GM12878 (cell line): ENCODE measurements around the gene AKAP13. TPM values are rescaled to one million over a fixed set of nuclear protein-coding genes. Genes with fewer than 3 reads are reported as not detected.

Source experiments
- ATAC-seq: fragments of 200-7000 bp; cut with Tn5 transposase; 3 replicates; pipeline ENCODE4 v1.9.1; 2020; ENCODE audit warnings: mild to moderate bottlenecking, moderate library complexity
- BruUV-seq: library from RNA; stranded (reverse); fragments of 400-500 nt; replicated peaks from 2 replicates; lab custom pipeline; 2021; lab: Mats Ljungman, UMichigan
- CTCF ChIA-PET: fragments of 300-600 bp; sonication (Branson Sonifier 250); formaldehyde crosslinking; extraction: SDS; loops from one replicate; lab custom pipeline; 2021; ENCODE audit warnings: inconsistent platforms; lab: Yijun Ruan, JAX
- POLR2A ChIA-PET: fragments of 350-600 bp; formaldehyde crosslinking; extraction: SDS; loops from one replicate; lab custom pipeline; 2021; ENCODE audit warnings: inconsistent platforms; lab: Charles Lee
- RAD21 ChIA-PET: fragments of 300-600 bp; sonication (Branson Sonifier 250); formaldehyde crosslinking; loops from one replicate; lab custom pipeline; 2023; ENCODE audit warnings: antibody characterized with exemption; ENCODE audit not compliant: unreplicated experiment; lab: Charles Lee
- SMC1A ChIA-PET: fragments of 300-600 bp; sonication (Branson Sonifier 250); formaldehyde crosslinking; loops from one replicate; lab custom pipeline; 2023; ENCODE audit not compliant: unreplicated experiment, uncharacterized antibody; lab: Charles Lee
- DNase-seq: peaks from one replicate; pipeline ENCODE4 v3.0.0-alpha.2; 2011; ENCODE audit warnings: low read depth, low spot score
- FAIRE-seq: peaks from 3 replicates; lab custom pipeline; 2011; peaks lifted over from hg19 to GRCh38; lab: Jason Lieb, UNC
- H2AFZ ChIP-seq: 2 replicates; pipeline ENCODE4 v1.6.0; 2011; ENCODE audit warnings: low read depth, low read length, control low read depth; ENCODE audit not compliant: control insufficient read depth
- H3K27ac ChIP-seq: 2 replicates; pipeline ENCODE4 v1.5.1; 2011; ENCODE audit warnings: control low read depth; ENCODE audit not compliant: control insufficient read depth, insufficient read depth
- H3K27me3 ChIP-seq, 2 experiments: replicated peaks in 1 of 2; 2 replicates each; pipeline versions ENCODE4 v1.6.0 to v1.6.1; 2011; ENCODE audit warnings: low read length in 1 of 2; ENCODE audit not compliant: control insufficient read depth in 2 of 2, insufficient read depth in 2 of 2
- H3K36me3 ChIP-seq, 2 experiments: 2 replicates each; pipeline ENCODE4 v1.5.1; 2011; ENCODE audit warnings: low read length in 1 of 2; ENCODE audit not compliant: control insufficient read depth in 2 of 2, insufficient read depth in 2 of 2
- H3K4me1 ChIP-seq: 2 replicates; pipeline ENCODE4 v1.6.1; 2011; ENCODE audit warnings: mild to moderate bottlenecking, low read length, moderate library complexity, mixed read lengths; ENCODE audit not compliant: control insufficient read depth, insufficient read depth
- H3K4me2 ChIP-seq: 2 replicates; pipeline ENCODE4 v1.6.0; 2011; ENCODE audit warnings: control low read depth; ENCODE audit not compliant: control insufficient read depth, insufficient read depth
- H3K4me3 ChIP-seq: fragments of 200-600 bp; sonication (generic); 2 replicates; pipeline ENCODE4 v1.5.1; 2016
- H3K79me2 ChIP-seq: 2 replicates; pipeline ENCODE4 v1.6.0; 2011; ENCODE audit warnings: low read length; ENCODE audit not compliant: control insufficient read depth, insufficient read depth
- H3K9ac ChIP-seq: 2 replicates; pipeline ENCODE4 v1.8.0; 2011; ENCODE audit warnings: low read length, control low read depth, mixed read lengths; ENCODE audit not compliant: control insufficient read depth, insufficient read depth
- H3K9me3 ChIP-seq: replicated peaks from 3 replicates; pipeline ENCODE4 v1.5.1; 2011; ENCODE audit warnings: mild to moderate bottlenecking, low read length; ENCODE audit not compliant: control insufficient read depth, insufficient read depth
- H4K20me1 ChIP-seq: 2 replicates; pipeline ENCODE4 v1.6.0; 2011; ENCODE audit not compliant: control insufficient read depth, insufficient read depth
- ATF2 ChIP-seq: IDR thresholded peaks from 2 replicates; pipeline ENCODE4 v1.6.1; 2012; ENCODE audit warnings: low read length, inconsistent platforms
- CBX5 ChIP-seq: sonication (generic); IDR thresholded peaks from 2 replicates; pipeline ENCODE4 v1.6.1; 2016; ENCODE audit warnings: low read depth, moderate library complexity, mild to moderate bottlenecking, inconsistent platforms
- CEBPZ ChIP-seq: fragments of 150-350 bp; IDR thresholded peaks from 2 replicates; pipeline ENCODE4 v1.6.1; 2016; ENCODE audit warnings: low read depth, low read length
- FOXM1 ChIP-seq: IDR thresholded peaks from 2 replicates; pipeline ENCODE4 v1.6.1; 2012; ENCODE audit warnings: low read depth, mild to moderate bottlenecking, inconsistent platforms, low read length, moderate library complexity
- HSF1 ChIP-seq: fragments of 150-350 bp; IDR thresholded peaks from 2 replicates; pipeline ENCODE4 v1.6.1; 2014; ENCODE audit warnings: mild to moderate bottlenecking, low read depth, low read length
- JUND ChIP-seq: IDR thresholded peaks from 2 replicates; pipeline ENCODE4 v1.6.1; 2012; ENCODE audit warnings: low read depth, mild to moderate bottlenecking, low read length, improper control_type of control experiment, moderate library complexity
- KLF5 ChIP-seq: fragments of 450-650 bp; IDR thresholded peaks from 2 replicates; pipeline ENCODE4 v1.6.1; 2014; ENCODE audit warnings: mild to moderate bottlenecking; ENCODE audit not compliant: partially characterized antibody
- MYC ChIP-seq: IDR thresholded peaks from 2 replicates; pipeline ENCODE4 v1.6.1; 2011; ENCODE audit warnings: mild to moderate bottlenecking, low read length, moderate library complexity, inconsistent platforms; ENCODE audit not compliant: insufficient read depth, insufficient replicate concordance, insufficient read length, severe bottlenecking
- NBN ChIP-seq: fragments of 450-650 bp; IDR thresholded peaks from 2 replicates; pipeline ENCODE4 v1.6.1; 2016
- POLR2A ChIP-seq: IDR thresholded peaks from 2 replicates; pipeline ENCODE4 v1.6.1; 2011; ENCODE audit warnings: low read depth, mild to moderate bottlenecking, low read length
- RFX5 ChIP-seq: IDR thresholded peaks from 2 replicates; pipeline ENCODE4 v1.6.1; 2011; ENCODE audit warnings: low read depth, low read length, improper control_type of control experiment
- SIN3A ChIP-seq: IDR thresholded peaks from 2 replicates; pipeline ENCODE4 v1.6.1; 2012; ENCODE audit warnings: low read depth, low read length, improper control_type of control experiment
- SMAD5 ChIP-seq: IDR thresholded peaks from 2 replicates; pipeline ENCODE4 v1.6.1; 2016; ENCODE audit warnings: antibody characterized with exemption, low read depth
- SMC3 ChIP-seq: IDR thresholded peaks from 2 replicates; pipeline ENCODE4 v1.6.1; 2011; ENCODE audit warnings: low read length, improper control_type of control experiment, borderline replicate concordance
- ZNF592 ChIP-seq: fragments of 450-650 bp; IDR thresholded peaks from 2 replicates; pipeline ENCODE4 v1.6.1; 2017; ENCODE audit warnings: mild to moderate bottlenecking, moderate library complexity
- WGBS: methylation state at CpG from one replicate; pipeline ENCODE4 v1.1.6; 2016; ENCODE audit warnings: low lambda C conversion rate; ENCODE audit not compliant: insufficient replicate concordance, insufficient coverage; ENCODE audit errors: missing lambda C conversion rate; 5-methylcytosine and 5-hydroxymethylcytosine counted together
- in situ Hi-C: fragments of 300-500 bp; cut with MboI; formaldehyde crosslinking; loops from 9 replicates; pipeline ENCODE4 v1.14.3; 2018; ENCODE audit warnings: mixed read lengths
- intact Hi-C: fragments of 100-400 bp; cut with micrococcal nuclease; formaldehyde crosslinking; loops from one replicate; pipeline ENCODE4 v1.14.2; 2022; ENCODE audit not compliant: unreplicated experiment
- polyA plus RNA-seq, 11 experiments: library from polyadenylated mRNA; depleted of rRNA in 4 of 11; unstranded in 6 of 11; stranded (reverse) in 5 of 11; fragments of >200 nt; fragmentation: Nextera tagmentation in 4 of 11; fragmentation: Illumina TruSeq in 1 of 11; extraction: Ambion mirVana in 4 of 11; extraction: Trizol in 1 of 11; gene quantifications; 1 replicate in 1 of 11; 2 replicates in 10 of 11; pipeline versions ENCODE4 v1.2.1 to v1.2.3, GENCODE V29; 2011 to 2016; ENCODE audit warnings: inconsistent platforms in 2 of 11, missing spikeins in 2 of 11, low read depth in 1 of 11
- total RNA-seq, 4 experiments: library from RNA; depleted of rRNA in 3 of 4; stranded (reverse); fragments of >200 nt in 3 of 4; fragmentation: Illumina TruSeq in 1 of 4; extraction: Trizol in 1 of 4; gene quantifications; 2 replicates each; pipeline versions ENCODE4 v1.2.1 to v1.2.3, GENCODE V29; 2013 to 2021

AKAP13 gene
- total and polyA plus RNA-seq, 10 of the 15 experiments (the other 5 are each of a cell fraction or from before 2014, with no cell fraction given), result 14.4 to 74.9 (median 55.1) TPM

GRCh38 chr15:85581495-85581894 is 201.1 kb downstream of the AKAP13 start:
- Histone ChIP-seq H3K9me3 (no peaks in the 10 kb centered on the region), H3K36me3 (peaks cover 9 to 10% of the 10 kb centered on the region in 2 experiments), H3K27ac (peak overlapping the region; percentile 82), H3K9ac (no peak overlapping the region), H4K20me1 (no peaks in the 10 kb centered on the region), H3K4me3 (no peak overlapping the region), H3K4me1 (peaks cover 62% of the 10 kb centered on the region), H2AFZ (no peak overlapping the region), H3K79me2 (peaks cover 27% of the 10 kb centered on the region), H3K4me2 (peak overlapping the region; percentile 90), H3K27me3 (no peaks in the 10 kb centered on the region)
- POLR2A ChIA-PET, result no interaction called here
- RAD21 ChIA-PET, result interaction anchor here (1.2 to 1.8 kb wide), 3 partner anchors 21 to 201 kb away, joined by 3 to 5 read pairs (median 3); partner anchors contain the start of gene AKAP13
- ATAC-seq (no peak), FAIRE-seq (no peak), DNase-seq (no peak)
- SMC1A ChIA-PET, result interaction anchor here (1.0 to 3.8 kb wide), 9 partner anchors 25 to 167 kb away, joined by 3 to 16 read pairs (median 4); no protein-coding TSS in a partner anchor
- CTCF ChIA-PET, result interaction anchor here (0.6 to 2.3 kb wide), 4 partner anchors 19 to 285 kb away, joined by 4 to 6 read pairs (median 4); no protein-coding TSS in a partner anchor
- intact Hi-C loops, result loop anchor here (5.0 kb wide), 3 partner anchors 111 to 284 kb away; no protein-coding TSS in a partner anchor
- in situ Hi-C loops, result no loop called here
- WGBS, result 38% methylated on average over 8 of the region's 8 CpGs
- BruUV-seq, result TSS peak; percentile 12
- TF ChIP-seq JUND (no peak), RFX5 (no peak), SMC3 (no peak), FOXM1 (no peak), SMAD5 (no peak), HSF1 (no peak), ZNF592 (no peak), KLF5 (no peak), MYC (no peak), NBN (no peak), SIN3A (no peak), CEBPZ (no peak), ATF2 (no peak), POLR2A (no peak), CBX5 (no peak)
